K562 (cell line): ENCODE data around the gene MARVELD1. TPM values are rescaled to one million over a fixed set of nuclear protein-coding genes. Genes with fewer than 3 reads are reported as not detected.

Experiments
- BMI1 ChIP-seq: fragments of 150-350 bp; IDR thresholded peaks from 2 replicates; pipeline ENCODE4 v1.6.1; 2014; ENCODE audit warnings: low read length
- ETS2 ChIP-seq: IDR thresholded peaks from 2 replicates; pipeline ENCODE4 v1.6.1; 2016; ENCODE audit warnings: borderline replicate concordance, missing genetic modification characterization, mild to moderate bottlenecking, moderate library complexity, missing compliant biosample characterization; ENCODE audit not compliant: poor library complexity, severe bottlenecking
- IRF9 ChIP-seq: fragments of 450-650 bp; IDR thresholded peaks from 2 replicates; pipeline ENCODE4 v1.6.1; 2016; ENCODE audit warnings: missing biosample characterization, missing genetic modification characterization
- OTX1 ChIP-seq: fragments of 450-650 bp; formaldehyde crosslinking; IDR thresholded peaks from 2 replicates; pipeline ENCODE4 v1.4.0; 2022; ENCODE audit warnings: mild to moderate bottlenecking
- TOE1 ChIP-seq, 2 experiments: fragments of 450-650 bp in 1 of 2; sonication (generic) in 1 of 2; formaldehyde crosslinking in 1 of 2; IDR thresholded peaks; 2 replicates each; pipeline versions ENCODE4 v1.7.1 to v1.8.0; 2016 to 2022; ENCODE audit warnings: borderline replicate concordance in 2 of 2, mild to moderate bottlenecking in 2 of 2, antibody characterized with exemption in 1 of 2, inconsistent platforms in 1 of 2, low read depth in 1 of 2, missing genetic modification reagents in 1 of 2, moderate library complexity in 1 of 2
- ZNF253 ChIP-seq: fragments of 250-450 bp; sonication (Bioruptor Pico); conservative IDR thresholded peaks from 2 replicates; pipeline ENCODE4 v1.6.1; 2021; ENCODE audit warnings: mild to moderate bottlenecking
- ZNF436 ChIP-seq: fragments of 250-450, 450-650 bp; sonication (Bioruptor Pico); formaldehyde crosslinking; IDR thresholded peaks from 2 replicates; pipeline ENCODE4 v1.7.0; 2020; ENCODE audit warnings: mild to moderate bottlenecking
- polyA plus RNA-seq, 8 experiments: library from polyadenylated mRNA; depleted of rRNA in 4 of 8; stranded (reverse) in 5 of 8; unstranded in 3 of 8; fragments of >200 nt; fragmentation: Nextera tagmentation in 2 of 8; fragmentation: Illumina TruSeq in 1 of 8; extraction: Ambion mirVana in 2 of 8; extraction: Trizol in 1 of 8; gene quantifications; 2 replicates each; pipeline versions ENCODE4 v1.2.1 to v1.2.3, GENCODE V29; 2011 to 2014; ENCODE audit warnings: inconsistent platforms in 1 of 8, missing spikeins in 1 of 8
- total RNA-seq, 7 experiments: library from RNA; depleted of rRNA in 6 of 7; stranded (reverse); fragments of >200 nt in 6 of 7; fragmentation: Illumina TruSeq in 2 of 7; extraction: Trizol in 2 of 7; gene quantifications; 2 replicates each; pipeline versions ENCODE4 v1.2.1 to v1.2.3, GENCODE V29; 2011 to 2021; ENCODE audit warnings: low replicate concordance in 1 of 7
- TF ChIP-seq, protein P1 (sequence below): fragments of 250-450 bp; sonication (Bioruptor Pico); IDR thresholded peaks from 2 replicates; pipeline ENCODE4 v1.4.0; 2020
- TF ChIP-seq, protein P2 (sequence below): fragments of 250-450 bp; sonication (Bioruptor Pico); IDR thresholded peaks from 2 replicates; pipeline ENCODE4 v1.5.0; 2021

MARVELD1 gene
- total and polyA plus RNA-seq, 9 of the 15 experiments (the other 6 are each of a cell fraction or from before 2014, with no cell fraction given), result 2.7 to 12.5 (median 5.3) TPM

DNA sequence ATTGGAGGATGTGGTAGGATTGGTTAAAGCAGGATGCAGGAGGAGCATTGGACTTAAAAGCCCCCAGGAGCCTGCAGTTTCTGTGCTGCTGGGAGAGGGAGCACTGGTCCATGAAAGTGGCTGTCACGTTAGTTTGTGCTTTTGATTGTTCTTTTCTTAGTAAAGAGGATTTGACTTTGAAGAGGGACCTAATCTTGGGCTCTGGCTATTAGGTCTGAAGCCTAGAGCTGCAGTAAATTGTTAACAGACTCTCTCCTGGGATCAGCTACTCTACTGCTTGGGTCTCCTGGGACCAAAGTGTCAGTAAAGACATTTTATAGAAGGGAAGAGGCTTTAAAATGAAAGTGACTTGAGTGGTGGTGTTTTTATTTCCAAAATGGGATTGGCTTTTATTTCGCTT is 27.1 kb downstream of the MARVELD1 start (continued):
- TF ChIP-seq, protein P1, sequence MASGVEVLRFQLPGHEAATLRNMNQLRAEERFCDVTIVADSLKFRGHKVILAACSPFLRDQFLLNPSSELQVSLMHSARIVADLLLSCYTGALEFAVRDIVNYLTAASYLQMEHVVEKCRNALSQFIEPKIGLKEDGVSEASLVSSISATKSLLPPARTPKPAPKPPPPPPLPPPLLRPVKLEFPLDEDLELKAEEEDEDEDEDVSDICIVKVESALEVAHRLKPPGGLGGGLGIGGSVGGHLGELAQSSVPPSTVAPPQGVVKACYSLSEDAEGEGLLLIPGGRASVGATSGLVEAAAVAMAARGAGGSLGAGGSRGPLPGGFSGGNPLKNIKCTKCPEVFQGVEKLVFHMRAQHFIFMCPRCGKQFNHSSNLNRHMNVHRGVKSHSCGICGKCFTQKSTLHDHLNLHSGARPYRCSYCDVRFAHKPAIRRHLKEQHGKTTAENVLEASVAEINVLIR (CRISPR knock-in tag), result no peak
- no peak for TF ChIP-seq TOE1 (IDR thresholded peaks at IDR 0.05; ENCODE audit: borderline replicate concordance)
- TF ChIP-seq TOE1 (CRISPR knock-in tag; IDR thresholded peaks at IDR 0.05; ENCODE audit: borderline replicate concordance, low read depth), result no peak
- TF ChIP-seq OTX1 (CRISPR knock-in tag), result no peak
- TF ChIP-seq ETS2 (tag), result no peak
- no peak for TF ChIP-seq BMI1
- no peak for TF ChIP-seq ZNF253 (CRISPR knock-in tag)
- TF ChIP-seq, protein P2, sequence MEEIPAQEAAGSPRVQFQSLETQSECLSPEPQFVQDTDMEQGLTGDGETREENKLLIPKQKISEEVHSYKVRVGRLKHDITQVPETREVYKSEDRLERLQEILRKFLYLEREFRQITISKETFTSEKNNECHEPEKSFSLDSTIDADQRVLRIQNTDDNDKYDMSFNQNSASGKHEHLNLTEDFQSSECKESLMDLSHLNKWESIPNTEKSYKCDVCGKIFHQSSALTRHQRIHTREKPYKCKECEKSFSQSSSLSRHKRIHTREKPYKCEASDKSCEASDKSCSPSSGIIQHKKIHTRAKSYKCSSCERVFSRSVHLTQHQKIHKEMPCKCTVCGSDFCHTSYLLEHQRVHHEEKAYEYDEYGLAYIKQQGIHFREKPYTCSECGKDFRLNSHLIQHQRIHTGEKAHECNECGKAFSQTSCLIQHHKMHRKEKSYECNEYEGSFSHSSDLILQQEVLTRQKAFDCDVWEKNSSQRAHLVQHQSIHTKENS (CRISPR knock-in tag), result no peak
- no peak for TF ChIP-seq ZNF436 (CRISPR knock-in tag)
- TF ChIP-seq IRF9, result no peak
